Measurements from ENCODE around the gene DTNB. TPM values are rescaled to one million over a fixed set of nuclear protein-coding genes. Genes with fewer than 3 reads are reported as not detected.

Gene DTNB
- total RNA-seq, 1 donor from 2014 or later, result 28.9 TPM

DNA sequence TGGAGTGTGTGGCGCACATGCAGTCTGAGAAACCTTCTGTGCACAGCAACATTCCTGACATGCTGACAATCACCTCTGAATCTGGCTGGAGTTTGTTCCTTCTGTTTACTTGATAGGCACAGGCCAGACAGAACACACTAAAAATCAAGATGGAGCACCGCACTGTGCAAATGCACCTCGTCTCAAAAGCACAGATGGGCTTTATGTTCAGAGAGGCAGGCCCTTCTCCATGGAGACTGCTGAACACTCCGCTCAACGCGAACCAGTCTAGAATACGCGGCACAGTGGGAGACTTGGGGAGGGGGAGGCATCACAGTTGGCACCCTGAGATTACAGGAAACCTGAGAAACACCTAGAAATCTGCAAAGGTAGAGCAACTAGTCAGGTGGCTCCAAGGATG lies 273.2 kb downstream of the DTNB start:
- ATAC-seq (ENCODE audit: low read depth) (no peak), DNase-seq (no peak)
- CTCF ChIA-PET, result no interaction called here
- TF ChIP-seq, protein P1, sequence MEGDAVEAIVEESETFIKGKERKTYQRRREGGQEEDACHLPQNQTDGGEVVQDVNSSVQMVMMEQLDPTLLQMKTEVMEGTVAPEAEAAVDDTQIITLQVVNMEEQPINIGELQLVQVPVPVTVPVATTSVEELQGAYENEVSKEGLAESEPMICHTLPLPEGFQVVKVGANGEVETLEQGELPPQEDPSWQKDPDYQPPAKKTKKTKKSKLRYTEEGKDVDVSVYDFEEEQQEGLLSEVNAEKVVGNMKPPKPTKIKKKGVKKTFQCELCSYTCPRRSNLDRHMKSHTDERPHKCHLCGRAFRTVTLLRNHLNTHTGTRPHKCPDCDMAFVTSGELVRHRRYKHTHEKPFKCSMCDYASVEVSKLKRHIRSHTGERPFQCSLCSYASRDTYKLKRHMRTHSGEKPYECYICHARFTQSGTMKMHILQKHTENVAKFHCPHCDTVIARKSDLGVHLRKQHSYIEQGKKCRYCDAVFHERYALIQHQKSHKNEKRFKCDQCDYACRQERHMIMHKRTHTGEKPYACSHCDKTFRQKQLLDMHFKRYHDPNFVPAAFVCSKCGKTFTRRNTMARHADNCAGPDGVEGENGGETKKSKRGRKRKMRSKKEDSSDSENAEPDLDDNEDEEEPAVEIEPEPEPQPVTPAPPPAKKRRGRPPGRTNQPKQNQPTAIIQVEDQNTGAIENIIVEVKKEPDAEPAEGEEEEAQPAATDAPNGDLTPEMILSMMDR (IDR thresholded peaks at IDR 0.05), result no peak
- no peaks in the 10 kb centered on the region for H3K36me3 Mint-ChIP-seq (ENCODE audit: low read depth)
- no peaks in the 10 kb centered on the region for H3K9me3 Mint-ChIP-seq
- no peaks in the 10 kb centered on the region for H3K27me3 Mint-ChIP-seq
- peaks cover 70% of the 10 kb centered on the region for H3K4me1 Mint-ChIP-seq
- POLR2A ChIA-PET, result interaction anchor here (0.6 to 6.1 kb wide), 6 partner anchors 9 to 38 kb away, joined by 3 to 138 read pairs (median 8); no protein-coding TSS in a partner anchor
- H3K4me3 Mint-ChIP-seq, result no peak overlapping the region
- intact Hi-C loops (cut with micrococcal nuclease), result no loop called here
- H3K27ac Mint-ChIP-seq, result peak overlapping the region; percentile 61

DNA sequence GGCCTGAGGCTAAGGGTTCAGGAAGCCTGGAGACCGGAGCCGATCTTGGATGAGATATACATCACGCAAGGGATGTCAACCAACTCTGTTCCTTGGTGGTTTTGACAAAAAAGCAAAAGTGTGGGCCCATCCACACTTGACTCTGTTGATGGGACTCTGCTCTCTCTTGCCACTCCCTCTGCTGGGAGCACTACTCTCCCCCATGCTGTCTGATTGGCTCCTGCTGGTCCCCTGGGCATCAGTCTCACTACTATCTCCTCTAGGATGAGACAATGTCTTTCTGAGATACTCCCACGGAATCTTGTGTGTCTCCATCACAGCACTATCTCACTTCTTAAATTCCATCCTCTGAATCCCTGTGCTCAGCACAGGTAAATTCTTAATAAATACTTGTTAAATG lies 274.8 kb downstream of the DTNB start:
- POLR2A ChIA-PET, result interaction anchor here (1.0 to 1.5 kb wide), 2 partner anchors 12 to 36 kb away, joined by 3 read pairs; no protein-coding TSS in a partner anchor
- CTCF ChIA-PET, result interaction anchor here (1.2 kb wide), 2 partner anchors 10 to 22 kb away, joined by 3 to 4 read pairs; no protein-coding TSS in a partner anchor
- TF ChIP-seq, protein P1 (IDR thresholded peaks at IDR 0.05), result no peak
- H3K27ac Mint-ChIP-seq, result no peak overlapping the region
- ATAC-seq (ENCODE audit: low read depth) (no peak), DNase-seq (no peak)
- no peaks in the 10 kb centered on the region for H3K9me3 Mint-ChIP-seq
- H3K36me3 Mint-ChIP-seq (ENCODE audit: low read depth), result no peaks in the 10 kb centered on the region
- peaks cover 58% of the 10 kb centered on the region for H3K4me1 Mint-ChIP-seq
- intact Hi-C loops (cut with micrococcal nuclease), result loop anchor here (2.0 to 5.0 kb wide), 2 partner anchors 34 to 98 kb away; no protein-coding TSS in a partner anchor
- H3K4me3 Mint-ChIP-seq, result no peak overlapping the region
- H3K27me3 Mint-ChIP-seq, result no peaks in the 10 kb centered on the region

DNA sequence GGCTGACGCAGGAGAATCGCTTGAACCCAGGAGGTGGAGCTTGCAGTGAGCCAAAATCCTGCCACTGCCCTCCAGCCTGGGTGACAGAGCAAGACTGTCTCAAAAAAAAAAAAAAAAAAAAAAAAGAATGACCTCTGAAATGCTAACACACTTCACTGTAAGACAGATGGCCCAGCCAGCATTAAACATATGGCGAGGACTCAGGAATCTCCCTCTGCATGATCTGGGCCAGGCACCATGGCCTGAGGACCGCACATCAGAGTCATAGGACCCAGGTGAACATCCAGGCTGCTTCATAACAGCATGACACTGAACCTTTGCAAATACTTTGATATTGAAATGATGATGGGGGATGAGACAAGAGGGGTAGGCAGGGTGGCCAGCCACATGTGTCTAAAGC lies 275.6 kb downstream of the DTNB start:
- POLR2A ChIA-PET, result interaction anchor here (0.6 to 1.5 kb wide), 3 partner anchors 13 to 252 kb away, joined by 3 to 4 read pairs (median 3); no protein-coding TSS in a partner anchor
- Mint-ChIP-seq H3K9me3 (no peaks in the 10 kb centered on the region), H3K27ac (no peak overlapping the region), H3K4me1 (peaks cover 51% of the 10 kb centered on the region), H3K4me3 (no peak overlapping the region), H3K36me3 (ENCODE audit: low read depth) (no peaks in the 10 kb centered on the region), H3K27me3 (no peaks in the 10 kb centered on the region)
- intact Hi-C loops (cut with micrococcal nuclease), result loop anchor here (2.0 to 5.0 kb wide), 2 partner anchors 35 to 97 kb away; no protein-coding TSS in a partner anchor
- ATAC-seq (ENCODE audit: low read depth) (no peak), DNase-seq (no peak)
- TF ChIP-seq, protein P1 (IDR thresholded peaks at IDR 0.05), result no peak
- CTCF ChIA-PET, result interaction anchor here (1.2 kb wide), 2 partner anchors 11 to 21 kb away, joined by 3 to 4 read pairs; no protein-coding TSS in a partner anchor

DNA sequence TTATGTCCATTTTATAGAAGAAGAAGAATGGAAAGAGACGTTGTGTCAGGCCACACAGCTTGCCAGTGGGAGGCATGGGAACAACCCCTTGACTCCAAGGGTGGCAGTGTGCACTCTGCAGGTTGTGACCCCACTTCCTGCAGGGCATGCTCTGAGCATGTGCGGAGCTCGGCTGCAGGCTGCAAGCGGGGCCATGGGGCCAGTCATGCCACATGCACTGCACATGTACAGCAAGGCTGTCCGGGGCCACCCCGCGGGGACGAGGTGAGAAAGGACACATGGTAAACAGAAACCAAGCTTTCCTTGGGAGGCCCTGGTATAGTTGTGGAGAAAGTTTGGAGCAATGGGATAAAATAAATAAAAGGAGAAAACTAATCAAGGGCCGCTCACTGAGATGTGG lies 284.2 kb downstream of the DTNB start:
- TF ChIP-seq, protein P1 (IDR thresholded peaks at IDR 0.05), result no peak
- Mint-ChIP-seq H3K36me3 (ENCODE audit: low read depth) (peaks cover 19% of the 10 kb centered on the region), H3K9me3 (no peaks in the 10 kb centered on the region), H3K27me3 (no peaks in the 10 kb centered on the region), H3K27ac (peak overlapping the region; percentile 74), H3K4me1 (peaks cover 30% of the 10 kb centered on the region), H3K4me3 (no peak overlapping the region)
- no peak for DNase-seq
- POLR2A ChIA-PET, result interaction anchor here (1.1 to 5.8 kb wide), 6 partner anchors 9 to 55 kb away, joined by 3 to 20 read pairs (median 6); no protein-coding TSS in a partner anchor
- CTCF ChIA-PET, result interaction anchor here (1.0 to 1.2 kb wide), 3 partner anchors 12 to 36 kb away, joined by 3 to 4 read pairs (median 3); no protein-coding TSS in a partner anchor
- intact Hi-C loops (cut with micrococcal nuclease), result no loop called here
- ATAC-seq (ENCODE audit: low read depth), result no peak

DNA sequence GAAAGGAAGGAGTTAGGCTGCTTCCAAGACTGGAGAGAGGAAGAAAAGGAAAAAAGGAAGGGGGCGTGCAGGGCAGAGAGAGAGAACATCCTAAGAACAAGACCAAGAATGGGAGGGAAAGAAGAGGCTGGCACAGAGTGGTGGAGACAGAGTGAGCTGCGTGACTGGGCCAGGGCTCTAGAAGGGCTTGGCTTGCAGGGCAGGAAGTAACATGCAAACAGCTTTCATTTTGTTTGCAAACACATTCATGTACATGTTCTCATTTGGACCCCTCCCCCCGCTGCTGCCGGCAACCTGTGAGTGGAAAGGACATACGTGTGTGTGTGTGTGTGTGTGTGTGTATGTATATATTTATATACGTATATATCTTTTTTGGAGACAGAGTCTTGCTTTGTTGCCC lies 284.9 kb downstream of the DTNB start:
- Mint-ChIP-seq H3K4me3 (peak overlapping the region; percentile 75), H3K27me3 (no peaks in the 10 kb centered on the region), H3K9me3 (no peaks in the 10 kb centered on the region), H3K36me3 (ENCODE audit: low read depth) (peaks cover 19% of the 10 kb centered on the region), H3K27ac (peak overlapping the region; percentile 74), H3K4me1 (peaks cover 30% of the 10 kb centered on the region)
- no peak for DNase-seq
- intact Hi-C loops (cut with micrococcal nuclease), result loop anchor here (1.0 kb wide), 1 partner anchor 11 kb away; no protein-coding TSS in a partner anchor
- ATAC-seq (ENCODE audit: low read depth), result peak; percentile 90
- POLR2A ChIA-PET, result interaction anchor here (0.7 to 5.8 kb wide), 8 partner anchors 9 to 55 kb away, joined by 3 to 20 read pairs (median 4); no protein-coding TSS in a partner anchor
- TF ChIP-seq, protein P1 (IDR thresholded peaks at IDR 0.05), result no peak
- CTCF ChIA-PET, result interaction anchor here (1.0 kb wide), 1 partner anchor 28 kb away, joined by 4 read pairs; no protein-coding TSS in a partner anchor

Data from activated B cell treated with CpG ODN at 0.5 μM for 24 hours (primary cell).